H1 (cell line): ENCODE measurements around the gene SLC25A38. TPM values are rescaled to one million over a fixed set of nuclear protein-coding genes. Genes with fewer than 3 reads are reported as not detected.

ENCODE experiments used
- ASH2L ChIP-seq: fragments of 200-600, 300-600 bp; sonication (generic); IDR thresholded peaks from one replicate; pipeline ENCODE4 v1.7.1; 2017; ENCODE audit warnings: low read length
- EZH2 ChIP-seq: fragments of 200-600 bp; sonication (generic); IDR thresholded peaks from 2 replicates; pipeline ENCODE4 v1.7.1; 2012; ENCODE audit warnings: low read depth, mild to moderate bottlenecking, moderate library complexity, low read length, inconsistent platforms; ENCODE audit not compliant: severe bottlenecking
- JUN ChIP-seq: IDR thresholded peaks from 2 replicates; pipeline ENCODE4 v1.6.1; 2011; ENCODE audit warnings: low read depth, mild to moderate bottlenecking, improper control_type of control experiment, low read length
- JUND ChIP-seq: IDR thresholded peaks from 2 replicates; pipeline ENCODE4 v1.6.1; 2011; ENCODE audit warnings: mild to moderate bottlenecking, improper control_type of control experiment, low read length
- MAX ChIP-seq: IDR thresholded peaks from 2 replicates; pipeline ENCODE4 v1.6.1; 2012; ENCODE audit warnings: inconsistent platforms
- NRF1 ChIP-seq: IDR thresholded peaks from 2 replicates; pipeline ENCODE4 v1.6.1; 2011; ENCODE audit warnings: mild to moderate bottlenecking, low read depth, low read length, improper control_type of control experiment
- RAD21 ChIP-seq, 2 experiments: IDR thresholded peaks in 1 of 2; conservative IDR thresholded peaks in 1 of 2; 2 replicates each; pipeline ENCODE4 v1.6.1; 2011; ENCODE audit warnings: low read depth in 2 of 2, low read length in 2 of 2, improper control_type of control experiment in 1 of 2, inconsistent platforms in 1 of 2, mild to moderate bottlenecking in 1 of 2, moderate library complexity in 1 of 2
- SP4 ChIP-seq: IDR thresholded peaks from 2 replicates; pipeline ENCODE4 v1.6.1; 2012; ENCODE audit warnings: low read length, inconsistent platforms
- YY1 ChIP-seq: IDR thresholded peaks from 2 replicates; pipeline ENCODE4 v1.6.1; 2011; ENCODE audit warnings: low read depth, mild to moderate bottlenecking, low read length
- ZNF274 ChIP-seq: IDR thresholded peaks from 2 replicates; pipeline ENCODE4 v1.7.0; 2012; ENCODE audit warnings: low read length, borderline replicate concordance; ENCODE audit errors: extremely low read depth
- polyA plus RNA-seq, 7 experiments: library from polyadenylated mRNA; depleted of rRNA in 3 of 7; stranded (reverse) in 5 of 7; unstranded in 2 of 7; fragments of >200 nt in 5 of 7; fragments of 200-250 nt in 2 of 7; gene quantifications; 1 replicate in 5 of 7; 2 replicates in 1 of 7; 4 replicates in 1 of 7; pipeline versions ENCODE4 v1.2.1 to v1.2.3, GENCODE V29; 2011 to 2013; ENCODE audit warnings: missing spikeins in 2 of 7, mixed read lengths in 2 of 7
- total RNA-seq: library from RNA; stranded (reverse); fragmentation: NEBNext Ultra II Directional; extraction: Animal tissue kit (Norgen Biotek cat#: 25700); gene quantifications from 2 replicates; pipeline ENCODE4 v1.2.1, GENCODE V29; 2021

Gene SLC25A38
- total and polyA plus RNA-seq, 2 of the 8 experiments (the other 6 are each of a cell fraction or from before 2014, with no cell fraction given): 41.2 to 45.8 TPM

- no peak for TF ChIP-seq YY1
- no peak for TF ChIP-seq SP4
- no peak for TF ChIP-seq JUND
- TF ChIP-seq MAX: no peak
- TF ChIP-seq ASH2L: no peak
- no peak for TF ChIP-seq ZNF274
- no peak for TF ChIP-seq RAD21 (IDR thresholded peaks at IDR 0.05 in 1 of 2, conservative IDR thresholded peaks at IDR 0.05 in 1 of 2; ENCODE audit: low read depth in 2 of 2, low read length in 2 of 2)
- no peak for TF ChIP-seq JUN
- no peak for TF ChIP-seq NRF1
- TF ChIP-seq EZH2: no peak
Measured at GRCh38 chr3:39384665-39385000, 1.5 kb downstream of the SLC25A38 start (continued).
